ENCODE measurements around the gene LINS1.
"Not testable (repeated sequence)": the region's sequence is repeated elsewhere in the genome, so short reads cannot be mapped to it uniquely, and the experiment has no call there.

LINS1 gene

GRCh38 chr15:100613208-100613607 lies 11.2 kb upstream of the LINS1 start:
- in situ Hi-C loops (cut with MboI; ENCODE audit: low pct_unique_long_range_greater_than_20kb, low sequenced_read_pairs) = no loop called here

GRCh38 chr15:100612539-100612938 lies 10.6 kb upstream of the LINS1 start:
- in situ Hi-C loops (cut with MboI; ENCODE audit: low pct_unique_long_range_greater_than_20kb, low sequenced_read_pairs) = no loop called here
- DNase-seq = no peak

More at GRCh38 chr15:100613208-100613607, 11.2 kb upstream of the LINS1 start:
- no peak for DNase-seq

- DNase-seq = no peak
- in situ Hi-C loops (cut with MboI; ENCODE audit: low pct_unique_long_range_greater_than_20kb, low sequenced_read_pairs) = no loop called here
These were observed 924 bp upstream of the LINS1 start for GRCh38 chr15:100602823-100603393.

- DNase-seq = no peak
- in situ Hi-C loops (cut with MboI; ENCODE audit: low pct_unique_long_range_greater_than_20kb, low sequenced_read_pairs) = no loop called here
These were observed 344 bp downstream of the LINS1 start for GRCh38 chr15:100601617-100602063.

GRCh38 chr15:100601163-100601562 lies 821 bp downstream of the LINS1 start:
- peak; percentile 56 for DNase-seq
- in situ Hi-C loops (cut with MboI; ENCODE audit: low pct_unique_long_range_greater_than_20kb, low sequenced_read_pairs) = no loop called here

- in situ Hi-C loops (cut with MboI; ENCODE audit: low pct_unique_long_range_greater_than_20kb, low sequenced_read_pairs) = no loop called here
- no peak for DNase-seq
These were observed 3.3 kb downstream of the LINS1 start for GRCh38 chr15:100598655-100599054.

GRCh38 chr15:100597862-100598261 lies 4.1 kb downstream of the LINS1 start:
- in situ Hi-C loops (cut with MboI; ENCODE audit: low pct_unique_long_range_greater_than_20kb, low sequenced_read_pairs) = no loop called here
- no peak for DNase-seq

- in situ Hi-C loops (cut with MboI; ENCODE audit: low pct_unique_long_range_greater_than_20kb, low sequenced_read_pairs) = no loop called here
- peak; percentile 95 for DNase-seq
These were observed 5.2 kb downstream of the LINS1 start for GRCh38 chr15:100596792-100597191.

GRCh38 chr15:100595964-100596363 lies 6.0 kb downstream of the LINS1 start:
- no peak for DNase-seq
- in situ Hi-C loops (cut with MboI; ENCODE audit: low pct_unique_long_range_greater_than_20kb, low sequenced_read_pairs) = no loop called here

- in situ Hi-C loops (cut with MboI; ENCODE audit: low pct_unique_long_range_greater_than_20kb, low sequenced_read_pairs) = no loop called here
- DNase-seq = no peak
These were observed 8.6 kb downstream of the LINS1 start for GRCh38 chr15:100593431-100593830.

- in situ Hi-C loops (cut with MboI; ENCODE audit: low pct_unique_long_range_greater_than_20kb, low sequenced_read_pairs) = no loop called here
- no peak for DNase-seq
These were observed 9.1 kb downstream of the LINS1 start for GRCh38 chr15:100592898-100593297.

GRCh38 chr15:100591835-100592234 lies 10.1 kb downstream of the LINS1 start:
- DNase-seq = no peak
- in situ Hi-C loops (cut with MboI; ENCODE audit: low pct_unique_long_range_greater_than_20kb, low sequenced_read_pairs) = no loop called here

GRCh38 chr15:100591163-100591562 lies 10.8 kb downstream of the LINS1 start:
- DNase-seq; in situ Hi-C loops (cut with MboI; ENCODE audit: low pct_unique_long_range_greater_than_20kb, low sequenced_read_pairs): not testable (repeated sequence)

- in situ Hi-C loops (cut with MboI; ENCODE audit: low pct_unique_long_range_greater_than_20kb, low sequenced_read_pairs) = no loop called here
These were observed 13.2 kb downstream of the LINS1 start for GRCh38 chr15:100588638-100589242.

GRCh38 chr15:100580414-100580813 lies 21.6 kb downstream of the LINS1 start:
- in situ Hi-C loops (cut with MboI; ENCODE audit: low pct_unique_long_range_greater_than_20kb, low sequenced_read_pairs) = no loop called here
- DNase-seq = no peak

More at GRCh38 chr15:100588638-100589242, 13.2 kb downstream of the LINS1 start:
- peak; percentile 32 for DNase-seq

- in situ Hi-C loops (cut with MboI; ENCODE audit: low pct_unique_long_range_greater_than_20kb, low sequenced_read_pairs) = no loop called here
- DNase-seq = no peak
These were observed 28.5 kb downstream of the LINS1 start for GRCh38 chr15:100573526-100573925.

- in situ Hi-C loops (cut with MboI; ENCODE audit: low pct_unique_long_range_greater_than_20kb, low sequenced_read_pairs) = no loop called here
- peak; percentile 30 for DNase-seq
These were observed 29.5 kb downstream of the LINS1 start for GRCh38 chr15:100572362-100572983.

GRCh38 chr15:100571592-100572167 lies 30.3 kb downstream of the LINS1 start:
- DNase-seq = no peak
- in situ Hi-C loops (cut with MboI; ENCODE audit: low pct_unique_long_range_greater_than_20kb, low sequenced_read_pairs) = no loop called here

- in situ Hi-C loops (cut with MboI; ENCODE audit: low pct_unique_long_range_greater_than_20kb, low sequenced_read_pairs) = no loop called here
- no peak for DNase-seq
These were observed 31.2 kb downstream of the LINS1 start for GRCh38 chr15:100570735-100571313.

- no peak for DNase-seq
- in situ Hi-C loops (cut with MboI; ENCODE audit: low pct_unique_long_range_greater_than_20kb, low sequenced_read_pairs) = no loop called here
These were observed 31.7 kb downstream of the LINS1 start for GRCh38 chr15:100570275-100570674.
